LNCaP clone FGC (cell line): Measurements from ENCODE around the gene BORCS5.
A peak's percentile ranks its signal among the peaks of the same experiment; 100 is the strongest.

Source experiments
- DNase-seq: peaks from one replicate; pipeline ENCODE4 v3.0.0-alpha.2; 2011; ENCODE audit warnings: low read depth
- H3K4me3 ChIP-seq: 2 replicates; pipeline ENCODE4 v1.5.1; 2011; ENCODE audit warnings: mild to moderate bottlenecking, low read depth, low read length, control low read depth
- TF ChIP-seq, protein P1 (sequence below): IDR thresholded peaks from 2 replicates; pipeline ENCODE4 v1.5.1; 2012; ENCODE audit warnings: mild to moderate bottlenecking; ENCODE audit not compliant: control insufficient read depth, insufficient read depth; ENCODE audit errors: extremely low read depth

Gene BORCS5

GRCh38 chr12:12327802-12328201 is 29.1 kb upstream of the BORCS5 start:
- TF ChIP-seq, protein P1, sequence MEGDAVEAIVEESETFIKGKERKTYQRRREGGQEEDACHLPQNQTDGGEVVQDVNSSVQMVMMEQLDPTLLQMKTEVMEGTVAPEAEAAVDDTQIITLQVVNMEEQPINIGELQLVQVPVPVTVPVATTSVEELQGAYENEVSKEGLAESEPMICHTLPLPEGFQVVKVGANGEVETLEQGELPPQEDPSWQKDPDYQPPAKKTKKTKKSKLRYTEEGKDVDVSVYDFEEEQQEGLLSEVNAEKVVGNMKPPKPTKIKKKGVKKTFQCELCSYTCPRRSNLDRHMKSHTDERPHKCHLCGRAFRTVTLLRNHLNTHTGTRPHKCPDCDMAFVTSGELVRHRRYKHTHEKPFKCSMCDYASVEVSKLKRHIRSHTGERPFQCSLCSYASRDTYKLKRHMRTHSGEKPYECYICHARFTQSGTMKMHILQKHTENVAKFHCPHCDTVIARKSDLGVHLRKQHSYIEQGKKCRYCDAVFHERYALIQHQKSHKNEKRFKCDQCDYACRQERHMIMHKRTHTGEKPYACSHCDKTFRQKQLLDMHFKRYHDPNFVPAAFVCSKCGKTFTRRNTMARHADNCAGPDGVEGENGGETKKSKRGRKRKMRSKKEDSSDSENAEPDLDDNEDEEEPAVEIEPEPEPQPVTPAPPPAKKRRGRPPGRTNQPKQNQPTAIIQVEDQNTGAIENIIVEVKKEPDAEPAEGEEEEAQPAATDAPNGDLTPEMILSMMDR, result peak; percentile 74
- no peak overlapping the region for H3K4me3 ChIP-seq
- no peak for DNase-seq

GRCh38 chr12:12331244-12331771 is 25.6 kb upstream of the BORCS5 start:
- TF ChIP-seq, protein P1, result no peak
- no peak for DNase-seq
- H3K4me3 ChIP-seq, result no peak overlapping the region

GRCh38 chr12:12331896-12332295 is 25.0 kb upstream of the BORCS5 start:
- H3K4me3 ChIP-seq, result no peak overlapping the region
- TF ChIP-seq, protein P1, result no peak
- DNase-seq, result no peak

DNA sequence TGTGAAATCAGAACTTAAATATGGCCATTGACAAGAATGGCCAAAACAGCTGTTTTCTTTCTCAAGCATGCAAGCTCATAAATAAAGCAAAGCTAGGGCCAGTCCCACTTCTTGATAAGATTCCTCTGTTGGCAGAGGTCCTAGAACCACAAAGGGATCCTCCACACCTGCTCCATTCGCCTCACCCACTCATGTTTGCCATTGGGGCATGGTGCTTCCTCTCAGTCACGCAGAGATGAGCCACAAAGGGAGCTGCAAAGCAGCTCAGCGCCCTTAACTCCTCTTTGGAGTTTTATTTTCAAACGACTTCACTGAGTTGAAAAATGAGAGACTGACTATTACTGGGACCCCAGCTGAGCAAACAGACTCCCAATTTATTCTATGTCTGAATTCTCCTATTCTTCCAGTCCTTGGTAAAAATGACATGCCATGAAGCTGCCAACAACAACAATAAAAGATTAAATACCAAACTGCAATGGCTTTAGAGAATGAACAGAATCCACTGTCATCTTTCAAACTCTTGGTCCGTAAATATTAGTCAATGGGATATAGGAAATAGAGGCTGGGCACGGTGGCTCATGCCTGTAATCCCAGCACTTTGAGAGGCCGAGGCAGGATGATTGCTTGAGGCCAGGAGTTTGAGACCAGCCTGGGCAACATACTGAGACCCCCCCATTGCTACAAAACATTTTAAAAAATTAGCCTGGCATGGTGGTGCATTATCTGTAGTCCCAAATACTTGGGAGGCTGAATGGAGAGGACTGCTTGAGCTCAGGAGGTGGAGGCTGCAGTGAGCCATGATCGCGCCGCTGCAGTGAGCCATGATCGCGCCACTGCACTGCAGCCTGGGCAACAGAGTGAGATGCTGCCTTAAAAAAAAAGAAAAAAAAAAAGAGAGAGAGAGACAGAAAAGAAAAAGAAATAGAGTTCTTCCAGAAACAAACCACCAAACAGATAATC is 23.2 kb upstream of the BORCS5 start:
- TF ChIP-seq, protein P1, result no peak
- DNase-seq, result no peak
- no peak overlapping the region for H3K4me3 ChIP-seq

GRCh38 chr12:12334367-12335040 is 22.4 kb upstream of the BORCS5 start:
- no peak for DNase-seq
- H3K4me3 ChIP-seq, result no peak overlapping the region
- TF ChIP-seq, protein P1, result peak; percentile 73

GRCh38 chr12:12336049-12336411 is 20.8 kb upstream of the BORCS5 start:
- no peak for DNase-seq
- H3K4me3 ChIP-seq, result no peak overlapping the region
- TF ChIP-seq, protein P1, result no peak
